Vagina (tissue), 2 donors: Measurements from ENCODE around the gene CENPU.

Source experiments
- CTCF ChIP-seq, 3 experiments: fragments of 450-650 bp in 2 of 3; fragments of 200-600 bp in 1 of 3; sonication (generic) in 1 of 3; IDR thresholded peaks; one replicate each; pipeline ENCODE4 v1.5.1; 2017 to 2019; ENCODE audit warnings: antibody characterized with exemption in 3 of 3, mild to moderate bottlenecking in 2 of 3, moderate library complexity in 2 of 3
- POLR2A ChIP-seq, 2 donors: fragments of 450-650 bp; IDR thresholded peaks; one replicate each; pipeline ENCODE4 v1.6.1; 2017; ENCODE audit warnings: antibody characterized with exemption in 2 of 2, mild to moderate bottlenecking in 2 of 2, moderate library complexity in 2 of 2
- POLR2AphosphoS5 ChIP-seq, 2 donors: sonication (generic); formaldehyde crosslinking; IDR thresholded peaks; one replicate each; pipeline ENCODE4 v1.9.0; 2017; ENCODE audit warnings: antibody characterized with exemption in 2 of 2, mild to moderate bottlenecking in 2 of 2, low read depth in 1 of 2; ENCODE audit not compliant: insufficient read depth in 1 of 2

GRCh38 chr4:184745831-184746795 lies 12.2 kb upstream of the CENPU start:
- TF ChIP-seq CTCF (IDR thresholded peaks at IDR 0.05) (peak; percentile 65 to 89 (median 85)), POLR2AphosphoS5 (IDR thresholded peaks at IDR 0.05; ENCODE audit: insufficient read depth in 1 of 2, low read depth in 1 of 2) (peak in 1 of 2 donors; percentile 64), POLR2A (IDR thresholded peaks at IDR 0.05) (no peak)
